Measurements from ENCODE around the gene SEC14L6.

SEC14L6 gene

GRCh38 chr22:30566125-30566524 lies 19.6 kb upstream of the SEC14L6 start:
- DNase-seq (ENCODE audit: low read depth): no peak
- TF ChIP-seq CTCF (conservative IDR thresholded peaks at IDR 0.05; ENCODE audit: low read depth, low read length): no peak
- H3K4me3 ChIP-seq (ENCODE audit: low read depth, low read length): no peak overlapping the region

- peak; percentile 32 for DNase-seq (ENCODE audit: low read depth)
- no peak overlapping the region for H3K4me3 ChIP-seq (ENCODE audit: low read depth, low read length)
- no peak for TF ChIP-seq CTCF (conservative IDR thresholded peaks at IDR 0.05; ENCODE audit: low read depth, low read length)
These were observed 18.8 kb upstream of the SEC14L6 start for GRCh38 chr22:30565341-30565740.

GRCh38 chr22:30564761-30565119 lies 18.2 kb upstream of the SEC14L6 start:
- no peak for TF ChIP-seq CTCF (conservative IDR thresholded peaks at IDR 0.05; ENCODE audit: low read depth, low read length)
- DNase-seq (ENCODE audit: low read depth): no peak

GRCh38 chr22:30564045-30564760 lies 17.7 kb upstream of the SEC14L6 start:
- TF ChIP-seq CTCF (conservative IDR thresholded peaks at IDR 0.05; ENCODE audit: low read depth, low read length): no peak
- no peak for DNase-seq (ENCODE audit: low read depth)
- no peak overlapping the region for H3K4me3 ChIP-seq (ENCODE audit: low read depth, low read length)

More at GRCh38 chr22:30564761-30565119, 18.2 kb upstream of the SEC14L6 start:
- H3K4me3 ChIP-seq (ENCODE audit: low read depth, low read length): no peak overlapping the region

GRCh38 chr22:30562366-30562765 lies 15.8 kb upstream of the SEC14L6 start:
- no peak for DNase-seq (ENCODE audit: low read depth)
- no peak overlapping the region for H3K4me3 ChIP-seq (ENCODE audit: low read depth, low read length)
- no peak for TF ChIP-seq CTCF (conservative IDR thresholded peaks at IDR 0.05; ENCODE audit: low read depth, low read length)

- H3K4me3 ChIP-seq (ENCODE audit: low read depth, low read length): no peak overlapping the region
These were observed 15.1 kb upstream of the SEC14L6 start for GRCh38 chr22:30561402-30562189.

More at GRCh38 chr22:30561402-30562189, 15.1 kb upstream of the SEC14L6 start:
- no peak for DNase-seq (ENCODE audit: low read depth)
- no peak for TF ChIP-seq CTCF (conservative IDR thresholded peaks at IDR 0.05; ENCODE audit: low read depth, low read length)

All from choroid plexus epithelial cell (primary cell).